Activated naive CD8-positive, alpha-beta T cell (primary cell): Measurements from ENCODE around the gene ST14.

ENCODE experiments used
- H3K27ac Mint-ChIP-seq: one replicate; pipeline ENCODE4 v1.8.0; 2021; ENCODE audit warnings: mixed read lengths
- H3K27me3 Mint-ChIP-seq: one replicate; pipeline ENCODE4 v1.8.0; 2021; ENCODE audit warnings: mixed read lengths
- H3K36me3 Mint-ChIP-seq: one replicate; pipeline ENCODE4 v1.8.0; 2021; ENCODE audit warnings: mixed read lengths
- H3K4me1 Mint-ChIP-seq: one replicate; pipeline ENCODE4 v1.8.0; 2021; ENCODE audit warnings: low read depth, mixed read lengths
- H3K4me3 Mint-ChIP-seq: one replicate; pipeline ENCODE4 v1.8.0; 2021; ENCODE audit warnings: mild to moderate bottlenecking, mixed read lengths
- H3K9me3 Mint-ChIP-seq: one replicate; pipeline ENCODE4 v1.8.0; 2021; ENCODE audit warnings: low read depth, mixed read lengths

The ST14 gene

GRCh38 chr11:130126516-130126915 lies 33.1 kb upstream of the ST14 start:
- H3K9me3 Mint-ChIP-seq = no peaks in the 10 kb centered on the region
- no peak overlapping the region for H3K4me3 Mint-ChIP-seq
- peaks cover 10% of the 10 kb centered on the region for H3K4me1 Mint-ChIP-seq
- peaks cover 26% of the 10 kb centered on the region for H3K36me3 Mint-ChIP-seq
- H3K27ac Mint-ChIP-seq = no peak overlapping the region
- H3K27me3 Mint-ChIP-seq = peaks cover 5% of the 10 kb centered on the region

GRCh38 chr11:130127509-130127908 lies 32.1 kb upstream of the ST14 start:
- Mint-ChIP-seq H3K27me3 (peaks cover under 1% of the 10 kb centered on the region), H3K4me3 (no peak overlapping the region), H3K27ac (no peak overlapping the region), H3K36me3 (peaks cover 20% of the 10 kb centered on the region), H3K9me3 (no peaks in the 10 kb centered on the region), H3K4me1 (peaks cover under 1% of the 10 kb centered on the region)

GRCh38 chr11:130128626-130129025 lies 31.0 kb upstream of the ST14 start:
- Mint-ChIP-seq H3K27me3 (no peaks in the 10 kb centered on the region), H3K27ac (no peak overlapping the region), H3K9me3 (no peaks in the 10 kb centered on the region), H3K4me3 (no peak overlapping the region), H3K36me3 (peaks cover 19% of the 10 kb centered on the region), H3K4me1 (no peaks in the 10 kb centered on the region)

GRCh38 chr11:130129922-130130321 lies 29.7 kb upstream of the ST14 start:
- Mint-ChIP-seq H3K36me3 (peaks cover 13% of the 10 kb centered on the region), H3K27me3 (no peaks in the 10 kb centered on the region), H3K4me1 (no peaks in the 10 kb centered on the region), H3K4me3 (no peak overlapping the region), H3K9me3 (no peaks in the 10 kb centered on the region), H3K27ac (no peak overlapping the region)

- H3K4me3 Mint-ChIP-seq = no peak overlapping the region
Measured at GRCh38 chr11:130131961-130132850, 27.4 kb upstream of the ST14 start.

GRCh38 chr11:130133716-130134115 lies 25.9 kb upstream of the ST14 start:
- H3K27ac Mint-ChIP-seq = no peak overlapping the region
- peaks cover 18% of the 10 kb centered on the region for H3K36me3 Mint-ChIP-seq
- no peaks in the 10 kb centered on the region for H3K4me1 Mint-ChIP-seq
- H3K9me3 Mint-ChIP-seq = no peaks in the 10 kb centered on the region
- no peak overlapping the region for H3K4me3 Mint-ChIP-seq
- H3K27me3 Mint-ChIP-seq = no peaks in the 10 kb centered on the region

More at GRCh38 chr11:130131961-130132850, 27.4 kb upstream of the ST14 start:
- Mint-ChIP-seq H3K4me1 (no peaks in the 10 kb centered on the region), H3K36me3 (peaks cover 11% of the 10 kb centered on the region), H3K27me3 (no peaks in the 10 kb centered on the region), H3K27ac (no peak overlapping the region), H3K9me3 (no peaks in the 10 kb centered on the region)

- Mint-ChIP-seq H3K36me3 (peaks cover 17% of the 10 kb centered on the region), H3K9me3 (no peaks in the 10 kb centered on the region), H3K27ac (no peak overlapping the region), H3K4me3 (no peak overlapping the region), H3K4me1 (no peaks in the 10 kb centered on the region), H3K27me3 (no peaks in the 10 kb centered on the region)
Measured at GRCh38 chr11:130136107-130136506, 23.5 kb upstream of the ST14 start.

GRCh38 chr11:130137999-130138398 lies 21.6 kb upstream of the ST14 start:
- no peaks in the 10 kb centered on the region for H3K4me1 Mint-ChIP-seq
- H3K9me3 Mint-ChIP-seq = no peaks in the 10 kb centered on the region
- peaks cover 19% of the 10 kb centered on the region for H3K36me3 Mint-ChIP-seq
- H3K27ac Mint-ChIP-seq = no peak overlapping the region
- H3K27me3 Mint-ChIP-seq = no peaks in the 10 kb centered on the region
- H3K4me3 Mint-ChIP-seq = no peak overlapping the region

GRCh38 chr11:130139401-130139800 lies 20.2 kb upstream of the ST14 start:
- no peak overlapping the region for H3K4me3 Mint-ChIP-seq
- H3K36me3 Mint-ChIP-seq = peaks cover 16% of the 10 kb centered on the region
- no peaks in the 10 kb centered on the region for H3K9me3 Mint-ChIP-seq
- H3K27me3 Mint-ChIP-seq = no peaks in the 10 kb centered on the region
- H3K27ac Mint-ChIP-seq = no peak overlapping the region
- H3K4me1 Mint-ChIP-seq = no peaks in the 10 kb centered on the region

GRCh38 chr11:130141561-130142341 lies 17.8 kb upstream of the ST14 start:
- H3K27ac Mint-ChIP-seq = no peak overlapping the region

GRCh38 chr11:130144141-130144540 lies 15.4 kb upstream of the ST14 start:
- Mint-ChIP-seq H3K4me1 (peaks cover 11% of the 10 kb centered on the region), H3K27ac (no peak overlapping the region), H3K9me3 (no peaks in the 10 kb centered on the region), H3K27me3 (no peaks in the 10 kb centered on the region), H3K4me3 (no peak overlapping the region), H3K36me3 (peaks cover 7% of the 10 kb centered on the region)

More at GRCh38 chr11:130141561-130142341, 17.8 kb upstream of the ST14 start:
- Mint-ChIP-seq H3K4me1 (peaks cover 4% of the 10 kb centered on the region), H3K4me3 (no peak overlapping the region), H3K36me3 (peaks cover 14% of the 10 kb centered on the region), H3K27me3 (no peaks in the 10 kb centered on the region), H3K9me3 (no peaks in the 10 kb centered on the region)

GRCh38 chr11:130144861-130145281 lies 14.7 kb upstream of the ST14 start:
- Mint-ChIP-seq H3K36me3 (peaks cover 5% of the 10 kb centered on the region), H3K4me3 (no peak overlapping the region), H3K27me3 (no peaks in the 10 kb centered on the region), H3K4me1 (peaks cover 11% of the 10 kb centered on the region), H3K9me3 (no peaks in the 10 kb centered on the region), H3K27ac (no peak overlapping the region)

- Mint-ChIP-seq H3K4me3 (no peak overlapping the region), H3K27ac (no peak overlapping the region), H3K4me1 (peaks cover 11% of the 10 kb centered on the region), H3K36me3 (peaks cover 2% of the 10 kb centered on the region), H3K27me3 (no peaks in the 10 kb centered on the region), H3K9me3 (no peaks in the 10 kb centered on the region)
Measured at GRCh38 chr11:130145311-130145812, 14.2 kb upstream of the ST14 start.

GRCh38 chr11:130145975-130146776 lies 13.4 kb upstream of the ST14 start:
- no peak overlapping the region for H3K27ac Mint-ChIP-seq
- H3K4me1 Mint-ChIP-seq = peaks cover 11% of the 10 kb centered on the region
- H3K9me3 Mint-ChIP-seq = no peaks in the 10 kb centered on the region
- no peaks in the 10 kb centered on the region for H3K27me3 Mint-ChIP-seq
- no peak overlapping the region for H3K4me3 Mint-ChIP-seq
- H3K36me3 Mint-ChIP-seq = peaks cover 2% of the 10 kb centered on the region
